Keratinocyte (primary cell): ENCODE measurements around the gene GSX1. TPM values are rescaled to one million over a fixed set of nuclear protein-coding genes. Genes with fewer than 3 reads are reported as not detected.
A peak's percentile ranks its signal among the peaks of the same experiment; 100 is the strongest.

Experiments
- DNase-seq: peaks from one replicate; pipeline ENCODE4 v3.0.0-alpha.2; 2011; ENCODE audit warnings: low read depth, missing footprints, low spot score
- FAIRE-seq: peaks from 2 replicates; lab custom pipeline; 2011; peaks lifted over from hg19 to GRCh38; lab: Jason Lieb, UNC
- H2AFZ ChIP-seq: 2 replicates; pipeline ENCODE4 v1.6.0; 2012; ENCODE audit warnings: low read length, control low read depth, inconsistent platforms; ENCODE audit not compliant: control insufficient read depth
- H3K27ac ChIP-seq: 2 replicates; pipeline ENCODE4 v1.5.1; 2011; ENCODE audit warnings: low read length; ENCODE audit not compliant: control insufficient read depth, insufficient read depth
- H3K27me3 ChIP-seq: 3 replicates; pipeline ENCODE4 v1.6.0; 2011; ENCODE audit warnings: low read length; ENCODE audit not compliant: control insufficient read depth, insufficient read depth; ENCODE audit errors: extremely low read depth
- H3K36me3 ChIP-seq, 2 experiments: 2 replicates in 1 of 2; 3 replicates in 1 of 2; pipeline ENCODE4 v1.5.1; 2011; ENCODE audit warnings: low read length in 2 of 2, mild to moderate bottlenecking in 1 of 2; ENCODE audit not compliant: control insufficient read depth in 2 of 2, insufficient read depth in 2 of 2; ENCODE audit errors: extremely low read depth in 1 of 2
- H3K4me1 ChIP-seq: 3 replicates; pipeline ENCODE4 v1.5.1; 2011; ENCODE audit warnings: low read length; ENCODE audit not compliant: control insufficient read depth, insufficient read depth; ENCODE audit errors: extremely low read depth
- H3K4me2 ChIP-seq: 3 replicates; pipeline ENCODE4 v1.6.0; 2011; ENCODE audit warnings: low read depth, low read length; ENCODE audit not compliant: control insufficient read depth, insufficient read depth; ENCODE audit errors: extremely low read depth
- H3K4me3 ChIP-seq, 3 experiments: fragments of 200-600 bp in 1 of 3; sonication (generic) in 1 of 3; 2 replicates in 2 of 3; 3 replicates in 1 of 3; pipeline ENCODE4 v1.5.1; 2011 to 2016; ENCODE audit warnings: low read length in 3 of 3, mild to moderate bottlenecking in 3 of 3, control low read depth in 2 of 3, inconsistent platforms in 1 of 3, low read depth in 1 of 3, mixed read lengths in 1 of 3, mixed run types in 1 of 3, moderate library complexity in 1 of 3; ENCODE audit not compliant: control insufficient read depth in 2 of 3, insufficient read depth in 2 of 3; ENCODE audit errors: extremely low read depth in 1 of 3
- H3K79me2 ChIP-seq: 2 replicates; pipeline ENCODE4 v1.6.0; 2012; ENCODE audit warnings: low read length; ENCODE audit not compliant: control insufficient read depth, insufficient read depth
- H3K9ac ChIP-seq: 3 replicates; pipeline ENCODE4 v1.6.0; 2011; ENCODE audit warnings: low read length; ENCODE audit not compliant: control insufficient read depth, insufficient read depth; ENCODE audit errors: extremely low read depth
- H3K9me1 ChIP-seq: 3 replicates; pipeline ENCODE4 v1.6.0; 2011; ENCODE audit warnings: low read length; ENCODE audit not compliant: control insufficient read depth, insufficient read depth; ENCODE audit errors: extremely low read depth
- H3K9me3 ChIP-seq: 2 replicates; pipeline ENCODE4 v1.5.1; 2012; ENCODE audit warnings: low read depth, low read length; ENCODE audit not compliant: control insufficient read depth
- H4K20me1 ChIP-seq: 3 replicates; pipeline ENCODE4 v1.6.0; 2011; ENCODE audit warnings: low read length; ENCODE audit not compliant: control insufficient read depth, insufficient read depth; ENCODE audit errors: extremely low read depth
- CTCF ChIP-seq, 3 experiments: IDR thresholded peaks in 1 of 3; conservative IDR thresholded peaks in 1 of 3; optimal IDR thresholded peaks in 1 of 3; 2 replicates in 2 of 3; 3 replicates in 1 of 3; pipeline versions ENCODE3 to v1.5.1; 2011; ENCODE audit warnings: low read length in 3 of 3, mild to moderate bottlenecking in 3 of 3, moderate library complexity in 2 of 3, control low read depth in 1 of 3, inconsistent platforms in 1 of 3; ENCODE audit not compliant: insufficient read depth in 2 of 3; ENCODE audit errors: extremely low read depth in 1 of 3
- EZH2 ChIP-seq: IDR thresholded peaks from one replicate; pipeline ENCODE4 v1.6.1; 2012; ENCODE audit warnings: inconsistent platforms, mild to moderate bottlenecking, low read length, moderate library complexity
- dilution Hi-C: fragments of 300-500 bp; cut with MboI; formaldehyde crosslinking; loops from one replicate; pipeline ENCODE4 v1.7.0; 2020; ENCODE audit warnings: low sequenced_read_pairs; ENCODE audit not compliant: extremely low pct_ligation_motif_present
- polyA plus RNA-seq, 5 experiments: library from polyadenylated mRNA; depleted of rRNA in 3 of 5; stranded (reverse) in 3 of 5; stranded (forward) in 1 of 5; unstranded in 1 of 5; fragments of >200 nt; gene quantifications; 1 replicate in 1 of 5; 2 replicates in 3 of 5; 3 replicates in 1 of 5; pipeline versions ENCODE4 v1.2.1 to v1.2.3, GENCODE V29; 2011 to 2012; ENCODE audit warnings: missing spikeins in 2 of 5, low read depth in 1 of 5, low replicate concordance in 1 of 5

The GSX1 gene
- polyA plus RNA-seq, 1 donor (not counting 4 experiments of a cell fraction or from before 2014, with no cell fraction given), result not detected

GRCh38 chr13:27789495-27790303 lies 2.6 kb upstream of the GSX1 start:
- H3K4me1 ChIP-seq, result no peaks in the 10 kb centered on the region
- no peak overlapping the region for H3K9ac ChIP-seq
- no peak overlapping the region for H3K4me2 ChIP-seq
- no peak overlapping the region for H3K4me3 ChIP-seq
- H4K20me1 ChIP-seq, result peaks cover 5% of the 10 kb centered on the region
- H3K79me2 ChIP-seq, result no peaks in the 10 kb centered on the region
- H3K9me3 ChIP-seq, result no peaks in the 10 kb centered on the region
- H2AFZ ChIP-seq, result no peak overlapping the region
- no peaks in the 10 kb centered on the region for H3K36me3 ChIP-seq
- dilution Hi-C loops, result no loop called here
- no peaks in the 10 kb centered on the region for H3K9me1 ChIP-seq
- peaks cover 78% of the 10 kb centered on the region for H3K27me3 ChIP-seq
- no peak for DNase-seq
- TF ChIP-seq EZH2 (peak; percentile 93), CTCF (optimal IDR thresholded peaks at IDR 0.05 in 1 of 3, IDR thresholded peaks at IDR 0.05 in 1 of 3, conservative IDR thresholded peaks at IDR 0.05 in 1 of 3; ENCODE audit: extremely low read depth in 1 of 3, insufficient read depth in 2 of 3, low read length in 3 of 3) (no peak)
- no peak for FAIRE-seq
- H3K27ac ChIP-seq, result no peak overlapping the region

GRCh38 chr13:27790523-27790922 lies 1.8 kb upstream of the GSX1 start:
- Histone ChIP-seq H3K4me2 (peak overlapping the region; percentile 68), H3K4me3 (no peak overlapping the region)
- dilution Hi-C loops, result no loop called here

More at GRCh38 chr13:27790523-27790922, 1.8 kb upstream of the GSX1 start:
- Histone ChIP-seq H3K79me2 (no peaks in the 10 kb centered on the region), H3K4me1 (no peaks in the 10 kb centered on the region), H2AFZ (no peak overlapping the region), H3K27me3 (peaks cover 86% of the 10 kb centered on the region), H4K20me1 (peaks cover 5% of the 10 kb centered on the region), H3K9ac (no peak overlapping the region), H3K9me1 (no peaks in the 10 kb centered on the region), H3K27ac (no peak overlapping the region), H3K9me3 (no peaks in the 10 kb centered on the region), H3K36me3 (no peaks in the 10 kb centered on the region)
- FAIRE-seq, result no peak
- no peak for TF ChIP-seq CTCF (optimal IDR thresholded peaks at IDR 0.05 in 1 of 3, IDR thresholded peaks at IDR 0.05 in 1 of 3, conservative IDR thresholded peaks at IDR 0.05 in 1 of 3; ENCODE audit: extremely low read depth in 1 of 3, insufficient read depth in 2 of 3, low read length in 3 of 3)
- TF ChIP-seq EZH2, result no peak
- DNase-seq, result no peak
